ENCODE results near the gene GPS1.

GPS1 gene

GRCh38 chr17:82012261-82012639, 39.4 kb upstream of the GPS1 start:
- Histone ChIP-seq H2AFZ (ENCODE audit: low read depth, low read length) (no peak overlapping the region), H4K20me1 (ENCODE audit: insufficient read depth, low read length) (peaks cover 4% of the 10 kb centered on the region; the same call in 1 of the 2 replicates), H3K4me1 (ENCODE audit: insufficient read depth, low read length) (no peaks in the 10 kb centered on the region), H3K9me3 (ENCODE audit: insufficient read depth, low read length, severe bottlenecking) (no peaks in the 10 kb centered on the region), H3K27me3 (ENCODE audit: insufficient read depth, low read length, poor library complexity) (no peaks in the 10 kb centered on the region), H3K4me3 (ENCODE audit: low read depth in 1 of 2, low read length in 2 of 2) (no peak overlapping the region), H3K4me2 (ENCODE audit: insufficient read depth, low read length) (no peak overlapping the region), H3K27ac (ENCODE audit: low read length) (no peak overlapping the region), H3K79me2 (ENCODE audit: insufficient read depth, low read length) (no peaks in the 10 kb centered on the region), H3K9ac (ENCODE audit: low read depth, low read length) (no peak overlapping the region), H3K36me3 (ENCODE audit: insufficient read depth, low read length) (peaks cover 4% of the 10 kb centered on the region; the same call in 1 of the 2 replicates)
- TF ChIP-seq EZH2 (IDR thresholded peaks at IDR 0.05; ENCODE audit: borderline replicate concordance, low read depth, low read length, severe bottlenecking): no peak
- no peak for TF ChIP-seq CTCF (IDR thresholded peaks at IDR 0.05; ENCODE audit: borderline replicate concordance, extremely low read depth, low read length, poor library complexity, severe bottlenecking)
- no peak for ATAC-seq (ENCODE audit: insufficient read depth, low read depth)
- DNase-seq: no peak

GRCh38 chr17:82012640-82013295, 38.9 kb upstream of the GPS1 start:
- Histone ChIP-seq H2AFZ (ENCODE audit: low read depth, low read length) (no peak overlapping the region), H3K27ac (ENCODE audit: low read length) (no peak overlapping the region), H3K4me1 (ENCODE audit: insufficient read depth, low read length) (no peaks in the 10 kb centered on the region), H4K20me1 (ENCODE audit: insufficient read depth, low read length) (peaks cover 4% of the 10 kb centered on the region; the same call in 1 of the 2 replicates), H3K4me2 (ENCODE audit: insufficient read depth, low read length) (no peak overlapping the region), H3K4me3 (ENCODE audit: low read depth in 1 of 2, low read length in 2 of 2) (no peak overlapping the region), H3K36me3 (ENCODE audit: insufficient read depth, low read length) (peaks cover 10% of the 10 kb centered on the region), H3K27me3 (ENCODE audit: insufficient read depth, low read length, poor library complexity) (no peaks in the 10 kb centered on the region), H3K9ac (ENCODE audit: low read depth, low read length) (no peak overlapping the region), H3K9me3 (ENCODE audit: insufficient read depth, low read length, severe bottlenecking) (no peaks in the 10 kb centered on the region), H3K79me2 (ENCODE audit: insufficient read depth, low read length) (no peaks in the 10 kb centered on the region)
- TF ChIP-seq CTCF (IDR thresholded peaks at IDR 0.05; ENCODE audit: borderline replicate concordance, extremely low read depth, low read length, poor library complexity, severe bottlenecking): no peak
- no peak for TF ChIP-seq EZH2 (IDR thresholded peaks at IDR 0.05; ENCODE audit: borderline replicate concordance, low read depth, low read length, severe bottlenecking)
- DNase-seq (no peak), ATAC-seq (ENCODE audit: insufficient read depth, low read depth) (no peak)

- H3K4me3 ChIP-seq (ENCODE audit: low read depth in 1 of 2, low read length in 2 of 2): no peak overlapping the region
- peaks cover 15% of the 10 kb centered on the region for H3K36me3 ChIP-seq (ENCODE audit: insufficient read depth, low read length)
- no peaks in the 10 kb centered on the region for H3K79me2 ChIP-seq (ENCODE audit: insufficient read depth, low read length)
- H3K4me1 ChIP-seq (ENCODE audit: insufficient read depth, low read length): no peaks in the 10 kb centered on the region
- no peaks in the 10 kb centered on the region for H3K27me3 ChIP-seq (ENCODE audit: insufficient read depth, low read length, poor library complexity)
- H2AFZ ChIP-seq (ENCODE audit: low read depth, low read length): no peak overlapping the region
- TF ChIP-seq EZH2 (IDR thresholded peaks at IDR 0.05; ENCODE audit: borderline replicate concordance, low read depth, low read length, severe bottlenecking) (no peak), CTCF (IDR thresholded peaks at IDR 0.05; ENCODE audit: borderline replicate concordance, extremely low read depth, low read length, poor library complexity, severe bottlenecking) (no peak)
- ATAC-seq (ENCODE audit: insufficient read depth, low read depth): no peak
- no peak for DNase-seq
- H4K20me1 ChIP-seq (ENCODE audit: insufficient read depth, low read length): no peaks in the 10 kb centered on the region; the same call in 1 of the 2 replicates
- H3K9me3 ChIP-seq (ENCODE audit: insufficient read depth, low read length, severe bottlenecking): no peaks in the 10 kb centered on the region
- H3K27ac ChIP-seq (ENCODE audit: low read length): no peak overlapping the region
- no peak overlapping the region for H3K4me2 ChIP-seq (ENCODE audit: insufficient read depth, low read length)
- no peak overlapping the region for H3K9ac ChIP-seq (ENCODE audit: low read depth, low read length)
Measured at GRCh38 chr17:82013341-82013740, 38.4 kb upstream of the GPS1 start.
